Measurements from ENCODE around the gene ATF3.

The ATF3 gene

DNA sequence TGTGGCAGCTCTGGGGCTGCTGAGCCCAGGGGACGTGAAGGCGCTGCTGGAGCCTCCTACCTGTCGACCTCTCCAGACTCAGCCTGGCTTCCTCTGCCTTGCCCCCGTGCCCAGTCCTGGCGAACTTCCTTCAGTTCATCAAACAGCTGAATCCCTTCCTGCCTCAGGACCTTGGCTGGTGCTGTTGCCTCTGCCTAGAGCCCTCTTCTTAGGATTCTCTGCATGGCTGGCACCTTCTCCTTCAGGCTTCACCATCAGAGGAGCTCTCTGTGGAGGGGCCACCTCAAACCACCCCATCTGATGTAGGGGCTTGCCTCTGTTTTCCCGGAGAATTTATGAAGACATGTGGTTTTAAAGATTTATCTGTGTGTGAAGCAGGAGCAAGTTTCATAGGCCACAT, 23.4 kb upstream of the ATF3 start:
- ChIA-PET CTCF (interaction anchor here (1.1 to 1.5 kb wide), 2 partner anchors 9 to 50 kb away, joined by 3 to 4 read pairs; no protein-coding TSS in a partner anchor), POLR2A (no interaction called here)
- Histone ChIP-seq H3K27ac (ENCODE audit: insufficient read depth in 1 of 2, low read depth in 1 of 2, low read length in 2 of 2, poor library complexity in 1 of 2, severe bottlenecking in 2 of 2) (no peak overlapping the region), H3K4me3 (ENCODE audit: control insufficient read depth in 1 of 7, extremely low read depth in 1 of 7, insufficient read depth in 4 of 7, low read depth in 2 of 7, low read length in 6 of 7) (no peak overlapping the region), H3K36me3 (ENCODE audit: control insufficient read depth in 4 of 4, insufficient read depth in 4 of 4, low read length in 3 of 4) (no peaks in the 10 kb centered on the region), H3K4me1 (ENCODE audit: control extremely low read depth in 1 of 4, control insufficient read depth in 4 of 4, insufficient read depth in 4 of 4, low read length in 3 of 4) (peaks cover 0 to 2% (median under 1%) of the 10 kb centered on the region in 4 experiments), H3K27me3 (replicated peaks in 2 of 5; ENCODE audit: control insufficient read depth in 4 of 5, insufficient read depth in 5 of 5, low read length in 4 of 5) (peaks cover 0 to 7% (median 0%) of the 10 kb centered on the region in 5 experiments), H3K9me3 (ENCODE audit: control extremely low read depth in 1 of 5, control insufficient read depth in 4 of 5, insufficient read depth in 2 of 5, low read depth in 1 of 5, low read length in 4 of 5) (no peaks in the 10 kb centered on the region)
- no peak for DNase-seq
- WGBS (ENCODE audit: insufficient coverage) = 98% methylated on average over 5 of the region's 6 CpGs

DNA sequence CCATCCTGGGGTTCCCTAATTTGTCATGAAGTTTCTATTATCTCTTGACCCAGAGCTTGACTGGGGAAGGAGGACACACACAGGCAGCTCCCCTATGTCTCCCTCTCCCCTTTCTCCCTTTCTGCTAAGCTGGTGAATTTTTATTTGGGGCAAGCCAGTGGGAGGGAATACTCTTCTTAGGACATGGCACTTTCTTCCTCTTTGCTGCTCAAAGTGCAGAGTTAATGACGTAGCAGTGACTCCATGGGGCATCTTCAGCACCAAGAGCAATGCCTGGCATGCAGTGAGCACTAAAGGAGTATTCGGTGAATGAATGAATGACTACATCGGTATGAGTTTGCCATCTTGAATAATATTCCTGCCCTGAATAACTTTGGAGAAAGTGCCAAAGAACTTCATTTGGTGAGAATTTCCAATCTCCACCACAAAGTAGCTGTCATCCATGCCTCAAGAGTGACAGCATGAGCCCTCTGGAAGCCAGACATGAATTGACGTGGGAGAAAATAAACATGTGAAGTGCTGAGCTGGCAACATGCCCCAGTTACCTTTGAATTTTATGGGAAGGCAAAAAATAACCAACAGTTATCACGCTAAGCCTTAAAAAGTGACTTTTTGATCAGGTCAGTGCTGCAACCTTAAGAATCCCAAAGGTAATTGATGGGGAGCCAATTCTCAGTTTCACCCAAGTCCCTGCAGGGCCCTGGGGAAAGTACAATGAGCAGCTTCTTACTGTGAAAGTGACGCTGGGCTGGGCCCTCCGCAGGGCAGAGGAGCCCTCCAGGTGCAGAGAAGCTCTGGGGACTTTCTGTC, 22.1 kb upstream of the ATF3 start:
- 96% methylated on average over 7 of the region's 7 CpGs for WGBS (ENCODE audit: insufficient coverage)
- Histone ChIP-seq H3K4me3 (ENCODE audit: control insufficient read depth in 1 of 7, extremely low read depth in 1 of 7, insufficient read depth in 4 of 7, low read depth in 2 of 7, low read length in 6 of 7) (no peak overlapping the region), H3K9me3 (ENCODE audit: control extremely low read depth in 1 of 5, control insufficient read depth in 4 of 5, insufficient read depth in 2 of 5, low read depth in 1 of 5, low read length in 4 of 5) (no peaks in the 10 kb centered on the region), H3K27me3 (replicated peaks in 2 of 5; ENCODE audit: control insufficient read depth in 4 of 5, insufficient read depth in 5 of 5, low read length in 4 of 5) (peaks cover 0 to 7% (median 0%) of the 10 kb centered on the region in 5 experiments), H3K36me3 (ENCODE audit: control insufficient read depth in 4 of 4, insufficient read depth in 4 of 4, low read length in 3 of 4) (no peaks in the 10 kb centered on the region), H3K4me1 (ENCODE audit: control extremely low read depth in 1 of 4, control insufficient read depth in 4 of 4, insufficient read depth in 4 of 4, low read length in 3 of 4) (peaks cover 0 to 2% (median 0%) of the 10 kb centered on the region in 4 experiments), H3K27ac (ENCODE audit: insufficient read depth in 1 of 2, low read depth in 1 of 2, low read length in 2 of 2, poor library complexity in 1 of 2, severe bottlenecking in 2 of 2) (no peak overlapping the region)
- DNase-seq = no peak
- CTCF ChIA-PET = interaction anchor here (0.9 to 1.3 kb wide), 6 partner anchors 9 to 48 kb away, joined by 3 to 6 read pairs (median 3); no protein-coding TSS in a partner anchor
- POLR2A ChIA-PET = no interaction called here

DNA sequence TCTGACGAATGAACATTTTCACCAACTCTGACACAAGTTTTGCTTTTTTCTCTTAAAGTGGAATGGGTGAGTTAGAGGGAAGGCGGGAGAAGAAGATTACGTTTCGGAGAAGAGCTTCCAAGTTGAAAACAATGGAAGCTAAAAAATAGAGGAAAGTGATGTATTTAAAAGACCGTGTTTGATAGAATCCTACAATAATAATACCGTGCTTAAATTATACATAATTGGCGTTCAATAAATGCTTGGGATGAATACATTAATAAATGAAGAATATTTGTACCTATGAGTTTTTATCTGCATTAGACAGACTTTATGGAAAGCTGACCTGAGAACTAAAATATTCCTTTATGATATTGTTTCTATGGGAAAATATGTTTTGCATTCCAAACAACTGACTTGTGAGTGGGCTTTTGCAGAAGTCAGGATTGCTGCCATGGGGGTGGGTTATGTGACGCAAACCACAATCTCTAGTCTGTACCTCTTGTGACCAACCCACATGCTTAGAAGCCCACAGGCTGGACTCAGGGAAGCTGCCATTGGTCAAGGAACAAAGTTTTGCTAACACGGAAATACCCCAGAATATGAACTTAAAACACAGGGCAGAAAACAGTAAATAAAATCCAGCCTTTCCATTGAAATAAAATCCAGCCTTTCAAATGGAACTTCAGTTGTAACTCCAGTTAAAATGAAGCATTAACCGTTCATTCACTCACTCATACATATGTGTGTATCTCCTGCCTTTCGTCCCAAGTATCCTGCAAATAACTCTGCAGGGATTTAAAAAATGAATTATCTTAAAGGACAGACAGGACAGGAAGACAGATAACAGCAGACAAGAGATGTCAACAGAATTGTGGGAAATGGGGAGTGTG, 21.3 kb upstream of the ATF3 start:
- H3K27me3 ChIP-seq (replicated peaks in 2 of 5; ENCODE audit: control insufficient read depth in 4 of 5, insufficient read depth in 5 of 5, low read length in 4 of 5) = peaks cover 0 to 7% (median 0%) of the 10 kb centered on the region in 5 experiments
- H3K4me3 ChIP-seq (ENCODE audit: control insufficient read depth in 1 of 7, extremely low read depth in 1 of 7, insufficient read depth in 4 of 7, low read depth in 2 of 7, low read length in 6 of 7) = no peak overlapping the region
- H3K36me3 ChIP-seq (ENCODE audit: control insufficient read depth in 4 of 4, insufficient read depth in 4 of 4, low read length in 3 of 4) = no peaks in the 10 kb centered on the region
- 87% methylated on average over 8 of the region's 11 CpGs for WGBS (ENCODE audit: insufficient coverage)
- ChIA-PET POLR2A (no interaction called here), CTCF (interaction anchor here (1.0 to 2.1 kb wide), 6 partner anchors 10 to 47 kb away, joined by 3 to 6 read pairs (median 3); no protein-coding TSS in a partner anchor)
- H3K9me3 ChIP-seq (ENCODE audit: control extremely low read depth in 1 of 5, control insufficient read depth in 4 of 5, insufficient read depth in 2 of 5, low read depth in 1 of 5, low read length in 4 of 5) = no peaks in the 10 kb centered on the region
- no peak overlapping the region for H3K27ac ChIP-seq (ENCODE audit: insufficient read depth in 1 of 2, low read depth in 1 of 2, low read length in 2 of 2, poor library complexity in 1 of 2, severe bottlenecking in 2 of 2)
- H3K4me1 ChIP-seq (ENCODE audit: control extremely low read depth in 1 of 4, control insufficient read depth in 4 of 4, insufficient read depth in 4 of 4, low read length in 3 of 4) = peaks cover 0 to 2% (median 0%) of the 10 kb centered on the region in 4 experiments
- DNase-seq = no peak

DNA sequence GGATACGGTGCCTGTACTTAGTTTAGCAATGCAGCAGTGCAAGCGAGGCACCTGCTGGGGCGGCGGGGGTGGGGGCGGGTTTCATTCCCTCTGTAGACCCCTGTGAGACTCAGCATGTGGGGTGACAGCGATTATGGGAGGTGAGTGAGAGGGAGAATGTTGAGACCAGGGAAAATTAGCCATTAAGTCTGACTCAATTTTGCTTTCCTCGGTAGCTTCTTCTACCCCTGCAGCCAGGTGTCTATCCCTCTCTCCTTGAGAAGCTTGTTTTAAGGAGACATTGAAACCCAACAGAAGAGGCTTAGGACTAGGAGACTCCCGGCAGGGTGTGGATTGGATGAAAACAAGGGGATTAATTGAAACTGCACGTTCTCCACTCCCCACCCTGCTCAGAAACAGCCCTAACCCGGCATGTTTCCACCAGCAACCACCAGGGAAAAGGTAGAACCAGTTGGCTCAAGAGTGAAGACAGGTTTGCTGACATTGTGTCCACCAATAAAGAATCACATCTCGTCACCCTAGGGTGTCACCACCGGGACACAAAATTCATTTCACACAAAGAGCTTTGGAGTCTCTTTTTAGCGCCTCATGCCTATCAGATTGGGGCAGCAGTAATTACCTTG, 20.6 kb upstream of the ATF3 start:
- WGBS (ENCODE audit: insufficient coverage) = 68% methylated on average over 2 of the region's 13 CpGs
- H3K9me3 ChIP-seq (ENCODE audit: control extremely low read depth in 1 of 5, control insufficient read depth in 4 of 5, insufficient read depth in 2 of 5, low read depth in 1 of 5, low read length in 4 of 5) = no peaks in the 10 kb centered on the region
- no peak overlapping the region for H3K27ac ChIP-seq (ENCODE audit: insufficient read depth in 1 of 2, low read depth in 1 of 2, low read length in 2 of 2, poor library complexity in 1 of 2, severe bottlenecking in 2 of 2)
- CTCF ChIA-PET = interaction anchor here (2.1 kb wide), 1 partner anchor 16 kb away, joined by 6 read pairs; no protein-coding TSS in a partner anchor
- H3K27me3 ChIP-seq (replicated peaks in 2 of 5; ENCODE audit: control insufficient read depth in 4 of 5, insufficient read depth in 5 of 5, low read length in 4 of 5) = peaks cover 0 to 7% (median 0%) of the 10 kb centered on the region in 5 experiments
- POLR2A ChIA-PET = no interaction called here
- peaks cover 0 to 2% (median 0%) of the 10 kb centered on the region in 4 experiments for H3K4me1 ChIP-seq (ENCODE audit: control extremely low read depth in 1 of 4, control insufficient read depth in 4 of 4, insufficient read depth in 4 of 4, low read length in 3 of 4)
- H3K4me3 ChIP-seq (ENCODE audit: control insufficient read depth in 1 of 7, extremely low read depth in 1 of 7, insufficient read depth in 4 of 7, low read depth in 2 of 7, low read length in 6 of 7) = no peak overlapping the region
- DNase-seq = no peak
- H3K36me3 ChIP-seq (ENCODE audit: control insufficient read depth in 4 of 4, insufficient read depth in 4 of 4, low read length in 3 of 4) = no peaks in the 10 kb centered on the region

DNA sequence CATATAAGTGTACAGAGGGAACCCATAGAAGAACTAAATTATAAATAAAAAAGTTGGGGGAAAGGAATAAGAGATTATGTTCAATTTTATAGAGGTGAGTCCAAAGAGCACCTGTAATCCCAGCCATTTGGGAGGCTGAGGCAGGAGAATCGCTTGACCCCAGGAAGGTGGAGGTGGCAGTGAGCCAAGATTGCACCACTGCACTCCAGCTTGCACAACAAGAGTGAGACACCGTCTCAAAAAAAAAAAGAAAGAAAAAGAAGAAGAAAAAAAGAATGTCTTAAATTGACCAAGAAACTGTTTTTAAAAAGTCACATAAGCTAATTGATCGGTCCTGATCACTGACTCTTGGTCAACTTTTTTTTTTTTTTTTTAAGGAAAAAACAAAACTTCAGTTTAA, 19.1 kb upstream of the ATF3 start:
- ChIA-PET POLR2A (no interaction called here), CTCF (interaction anchor here (1.3 to 2.1 kb wide), 2 partner anchors 17 to 110 kb away, joined by 3 to 6 read pairs; no protein-coding TSS in a partner anchor)
- Histone ChIP-seq H3K4me3 (ENCODE audit: control insufficient read depth in 1 of 7, extremely low read depth in 1 of 7, insufficient read depth in 4 of 7, low read depth in 2 of 7, low read length in 6 of 7) (no peak overlapping the region), H3K36me3 (ENCODE audit: control insufficient read depth in 4 of 4, insufficient read depth in 4 of 4, low read length in 3 of 4) (no peaks in the 10 kb centered on the region), H3K27me3 (replicated peaks in 2 of 5; ENCODE audit: control insufficient read depth in 4 of 5, insufficient read depth in 5 of 5, low read length in 4 of 5) (peaks cover 0 to 7% (median 0%) of the 10 kb centered on the region in 5 experiments), H3K27ac (ENCODE audit: insufficient read depth in 1 of 2, low read depth in 1 of 2, low read length in 2 of 2, poor library complexity in 1 of 2, severe bottlenecking in 2 of 2) (no peak overlapping the region), H3K9me3 (ENCODE audit: control extremely low read depth in 1 of 5, control insufficient read depth in 4 of 5, insufficient read depth in 2 of 5, low read depth in 1 of 5, low read length in 4 of 5) (no peaks in the 10 kb centered on the region), H3K4me1 (ENCODE audit: control extremely low read depth in 1 of 4, control insufficient read depth in 4 of 4, insufficient read depth in 4 of 4, low read length in 3 of 4) (peaks cover 0 to 2% (median 0%) of the 10 kb centered on the region in 4 experiments)
- no peak for DNase-seq
- 100% methylated on average over 1 of the region's 3 CpGs for WGBS (ENCODE audit: insufficient coverage)

DNA sequence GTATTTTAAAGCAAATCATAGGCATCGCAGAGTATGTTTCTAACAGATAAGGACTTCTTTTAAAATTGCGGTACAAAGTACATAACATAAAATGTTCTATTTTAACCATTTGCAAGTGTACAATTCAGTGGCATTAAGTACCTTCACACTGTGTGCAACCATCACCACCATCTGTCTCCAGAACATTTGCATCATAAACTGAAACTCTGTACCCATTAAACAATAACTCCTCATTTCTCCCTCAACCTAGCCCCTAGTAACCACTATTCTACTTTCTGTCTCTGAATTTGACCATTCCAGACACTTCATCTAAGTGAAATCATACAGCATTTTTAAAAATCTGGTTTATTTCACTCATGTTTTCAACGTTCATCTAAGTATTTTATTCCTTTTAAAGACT, 16.6 kb upstream of the ATF3 start:
- H3K36me3 ChIP-seq (ENCODE audit: control insufficient read depth in 4 of 4, insufficient read depth in 4 of 4, low read length in 3 of 4) = no peaks in the 10 kb centered on the region
- ChIA-PET CTCF (no interaction called here), POLR2A (no interaction called here)
- H3K4me1 ChIP-seq (ENCODE audit: control extremely low read depth in 1 of 4, control insufficient read depth in 4 of 4, insufficient read depth in 4 of 4, low read length in 3 of 4) = peaks cover 4 to 16% (median 8%) of the 10 kb centered on the region in 4 experiments
- H3K4me3 ChIP-seq (ENCODE audit: control insufficient read depth in 1 of 7, extremely low read depth in 1 of 7, insufficient read depth in 4 of 7, low read depth in 2 of 7, low read length in 6 of 7) = no peak overlapping the region
- peaks cover 0 to 7% (median 0%) of the 10 kb centered on the region in 5 experiments for H3K27me3 ChIP-seq (replicated peaks in 2 of 5; ENCODE audit: control insufficient read depth in 4 of 5, insufficient read depth in 5 of 5, low read length in 4 of 5)
- H3K27ac ChIP-seq (ENCODE audit: insufficient read depth in 1 of 2, low read depth in 1 of 2, low read length in 2 of 2, poor library complexity in 1 of 2, severe bottlenecking in 2 of 2) = no peak overlapping the region
- no peaks in the 10 kb centered on the region for H3K9me3 ChIP-seq (ENCODE audit: control extremely low read depth in 1 of 5, control insufficient read depth in 4 of 5, insufficient read depth in 2 of 5, low read depth in 1 of 5, low read length in 4 of 5)
- 86% methylated on average over 1 of the region's 3 CpGs for WGBS (ENCODE audit: insufficient coverage)
- no peak for DNase-seq
